IMR-90 (cell line): ENCODE results near the gene RPL36A. TPM values are rescaled to one million over a fixed set of nuclear protein-coding genes. Genes with fewer than 3 reads are reported as not detected.
A peak's percentile ranks its signal among the peaks of the same experiment; 100 is the strongest.

Experiments used
- ATAC-seq: fragments of 200-7000 bp; cut with Tn5 transposase; 2 replicates; pipeline ENCODE4 v1.9.1; 2020; ENCODE audit warnings: low read depth, mild to moderate bottlenecking, moderate library complexity
- BruUV-seq: library from RNA; stranded (reverse); fragments of 400-500 nt; replicated peaks from 2 replicates; lab custom pipeline; 2021; lab: Mats Ljungman, UMichigan
- CTCF ChIA-PET: fragments of 300-600 bp; formaldehyde crosslinking; extraction: SDS; loops from one replicate; lab custom pipeline; 2021; ENCODE audit warnings: antibody characterized with exemption; lab: Yijun Ruan, JAX
- POLR2A ChIA-PET: fragments of 300-600 bp; sonication (Branson Sonifier 250); formaldehyde crosslinking; loops from one replicate; lab custom pipeline; 2022; ENCODE audit warnings: antibody characterized with exemption; ENCODE audit not compliant: unreplicated experiment; lab: Charles Lee
- DNase-seq: peaks from one replicate; pipeline ENCODE4 v3.0.0; 2013
- H2AFZ ChIP-seq: replicated peaks from 2 replicates; pipeline ENCODE3; 2013; ENCODE audit warnings: low read length, mild to moderate bottlenecking; ENCODE audit not compliant: poor library complexity
- H2AK5ac ChIP-seq: 2 replicates; pipeline ENCODE4 v1.6.1; 2013; ENCODE audit warnings: low read depth, low read length, inconsistent platforms
- H2AK9ac ChIP-seq: replicated peaks from 2 replicates; pipeline ENCODE3; 2013; ENCODE audit warnings: mild to moderate bottlenecking, low read depth, low read length, moderate library complexity; ENCODE audit not compliant: poor library complexity
- H2BK120ac ChIP-seq: 2 replicates; pipeline ENCODE4 v1.6.1; 2013; ENCODE audit warnings: low read depth, low read length, inconsistent platforms
- H2BK15ac ChIP-seq: 3 replicates; pipeline ENCODE4 v1.6.1; 2013; ENCODE audit warnings: low read depth, low read length, inconsistent platforms
- H2BK20ac ChIP-seq: 2 replicates; pipeline ENCODE4 v1.6.1; 2013; ENCODE audit warnings: low read depth, mild to moderate bottlenecking, inconsistent platforms, low read length, moderate library complexity
- H2BK5ac ChIP-seq: 2 replicates; pipeline ENCODE4 v1.6.1; 2013; ENCODE audit warnings: mild to moderate bottlenecking, low read depth, low read length, inconsistent platforms; ENCODE audit not compliant: poor library complexity, severe bottlenecking
- H3K14ac ChIP-seq: replicated peaks from 2 replicates; pipeline ENCODE4 v1.6.1; 2013; ENCODE audit warnings: low read depth, low read length, inconsistent platforms
- H3K18ac ChIP-seq: 2 replicates; pipeline ENCODE4 v1.6.1; 2013; ENCODE audit warnings: low read depth, low read length, control low read depth
- H3K23ac ChIP-seq: 2 replicates; pipeline ENCODE4 v1.6.1; 2013; ENCODE audit warnings: low read depth, low read length, inconsistent platforms
- H3K27ac ChIP-seq: 2 replicates; pipeline ENCODE4 v1.5.1; 2013; ENCODE audit warnings: mild to moderate bottlenecking, control low read depth, low read length; ENCODE audit not compliant: insufficient read depth
- H3K27me3 ChIP-seq: 2 replicates; pipeline ENCODE4 v1.6.1; 2013; ENCODE audit warnings: low read length; ENCODE audit not compliant: control insufficient read depth, insufficient read depth
- H3K36me3 ChIP-seq: 2 replicates; pipeline ENCODE4 v1.6.1; 2013; ENCODE audit warnings: low read length, mixed read lengths; ENCODE audit not compliant: control insufficient read depth, insufficient read depth
- H3K4ac ChIP-seq: 2 replicates; pipeline ENCODE4 v1.6.1; 2013; ENCODE audit warnings: low read depth, low read length, inconsistent platforms
- H3K4me1 ChIP-seq: 2 replicates; pipeline ENCODE4 v1.6.1; 2013; ENCODE audit warnings: low read length, mixed read lengths; ENCODE audit not compliant: control insufficient read depth, insufficient read depth
- H3K4me2 ChIP-seq: 2 replicates; pipeline ENCODE4 v1.6.1; 2013; ENCODE audit warnings: low read depth, mild to moderate bottlenecking, control low read depth, low read length, moderate library complexity
- H3K4me3 ChIP-seq: 2 replicates; pipeline ENCODE4 v1.5.1; 2013; ENCODE audit warnings: low read depth, mild to moderate bottlenecking, control low read depth, low read length, moderate library complexity; ENCODE audit not compliant: insufficient read depth
- H3K56ac ChIP-seq: 2 replicates; pipeline ENCODE4 v1.6.1; 2013; ENCODE audit warnings: low read length, inconsistent platforms; ENCODE audit not compliant: insufficient read depth; ENCODE audit errors: extremely low read depth
- H3K79me1 ChIP-seq, 2 experiments: 2 replicates each; pipeline ENCODE4 v1.6.1; 2013; ENCODE audit warnings: low read length in 2 of 2, inconsistent platforms in 1 of 2, low read depth in 1 of 2
- H3K9ac ChIP-seq: 2 replicates; pipeline ENCODE4 v1.6.1; 2013; ENCODE audit warnings: low read depth, low read length, control low read depth
- H3K9me1 ChIP-seq: 2 replicates; pipeline ENCODE4 v1.6.1; 2013; ENCODE audit warnings: low read length, inconsistent platforms; ENCODE audit not compliant: insufficient read depth
- H3K9me3 ChIP-seq: 2 replicates; pipeline ENCODE4 v1.6.1; 2013; ENCODE audit warnings: low read length; ENCODE audit not compliant: control insufficient read depth, insufficient read depth
- H4K20me1 ChIP-seq: 2 replicates; pipeline ENCODE4 v1.6.1; 2013; ENCODE audit warnings: low read length, inconsistent platforms; ENCODE audit not compliant: insufficient read depth
- H4K5ac ChIP-seq: 2 replicates; pipeline ENCODE4 v1.6.1; 2013; ENCODE audit warnings: mild to moderate bottlenecking, low read depth, low read length, control low read depth
- H4K8ac ChIP-seq, 2 experiments: 2 replicates each; pipeline ENCODE4 v1.6.1; 2013; ENCODE audit warnings: low read depth in 2 of 2, low read length in 2 of 2, control low read depth in 1 of 2, inconsistent platforms in 1 of 2
- H4K91ac ChIP-seq: 2 replicates; pipeline ENCODE4 v1.6.1; 2013; ENCODE audit warnings: low read depth, low read length, inconsistent platforms; ENCODE audit not compliant: insufficient read depth
- BHLHE40 ChIP-seq: fragments of 150-350 bp; IDR thresholded peaks from 2 replicates; pipeline ENCODE4 v1.6.1; 2016; ENCODE audit warnings: mild to moderate bottlenecking, low read depth, low read length
- CEBPB ChIP-seq: IDR thresholded peaks from 2 replicates; pipeline ENCODE4 v1.6.1; 2012; ENCODE audit warnings: low read depth, low read length, improper control_type of control experiment
- CHD1 ChIP-seq: IDR thresholded peaks from 2 replicates; pipeline ENCODE4 v1.6.1; 2012; ENCODE audit warnings: low read depth, low read length, improper control_type of control experiment
- CTCF ChIP-seq: conservative IDR thresholded peaks from 2 replicates; pipeline ENCODE4 v1.5.1; 2012; ENCODE audit warnings: mild to moderate bottlenecking, low read depth, low read length, improper control_type of control experiment
- ELK1 ChIP-seq: fragments of 150-350 bp; IDR thresholded peaks from 2 replicates; pipeline ENCODE4 v1.6.1; 2016; ENCODE audit warnings: low read depth, mild to moderate bottlenecking, low read length, moderate library complexity, borderline replicate concordance
- FOS ChIP-seq: fragments of 150-350 bp; IDR thresholded peaks from 2 replicates; pipeline ENCODE4 v1.6.1; 2016; ENCODE audit warnings: low read depth, low read length
- MAFK ChIP-seq: IDR thresholded peaks from 2 replicates; pipeline ENCODE4 v1.6.1; 2012; ENCODE audit warnings: low read depth, low read length, improper control_type of control experiment
- MAZ ChIP-seq: IDR thresholded peaks from 2 replicates; pipeline ENCODE4 v1.6.1; 2012; ENCODE audit warnings: low read depth, mild to moderate bottlenecking, low read length, improper control_type of control experiment, moderate library complexity, borderline replicate concordance
- MXI1 ChIP-seq: IDR thresholded peaks from 2 replicates; pipeline ENCODE4 v1.6.1; 2012; ENCODE audit warnings: low read depth, mild to moderate bottlenecking, low read length, moderate library complexity, borderline replicate concordance
- NFE2L2 ChIP-seq: fragments of 150-350 bp; IDR thresholded peaks from 2 replicates; pipeline ENCODE4 v1.6.1; 2016; ENCODE audit warnings: low read depth, mild to moderate bottlenecking, low read length
- POLR2A ChIP-seq: IDR thresholded peaks from 2 replicates; pipeline ENCODE4 v1.6.1; 2012; ENCODE audit warnings: mild to moderate bottlenecking, low read depth, low read length
- RAD21 ChIP-seq: IDR thresholded peaks from 2 replicates; pipeline ENCODE4 v1.6.1; 2012; ENCODE audit warnings: low read length, improper control_type of control experiment
- RCOR1 ChIP-seq: IDR thresholded peaks from 2 replicates; pipeline ENCODE4 v1.6.1; 2012; ENCODE audit warnings: mild to moderate bottlenecking, low read length, improper control_type of control experiment; ENCODE audit not compliant: insufficient replicate concordance
- RFX5 ChIP-seq: IDR thresholded peaks from 2 replicates; pipeline ENCODE4 v1.8.0; 2012; ENCODE audit warnings: low read depth, mild to moderate bottlenecking, low read length, moderate library complexity
- SMC3 ChIP-seq: fragments of 150-350 bp; IDR thresholded peaks from 2 replicates; pipeline ENCODE4 v1.6.1; 2016; ENCODE audit warnings: low read depth, mild to moderate bottlenecking, antibody characterized with exemption, low read length, moderate library complexity
- WGBS, 2 experiments: methylation state at CpG; one replicate each; pipeline versions ENCODE4 v1.1.5 to v1.1.7; 2013; ENCODE audit warnings: missing lambda C conversion rate in 2 of 2; ENCODE audit not compliant: insufficient read length in 1 of 2; ENCODE audit errors: extremely low coverage in 2 of 2; 5-methylcytosine and 5-hydroxymethylcytosine counted together
- dilution Hi-C: fragments of 300-500 bp; cut with HindIII; formaldehyde crosslinking; loops from one replicate; pipeline ENCODE4 v1.14.3; 2018; ENCODE audit warnings: low sequenced_read_pairs; ENCODE audit not compliant: unreplicated experiment
- in situ Hi-C: fragments of 300-500 bp; cut with MboI; formaldehyde crosslinking; loops from 3 replicates; pipeline ENCODE4 v1.14.3; 2019; ENCODE audit warnings: low sequenced_read_pairs, inconsistent platforms, mixed read lengths
- intact Hi-C: fragments of 100-400 bp; cut with micrococcal nuclease; formaldehyde crosslinking; loops from 2 replicates; pipeline ENCODE4 v1.10.0; 2022
- polyA plus RNA-seq, 3 experiments: library from polyadenylated mRNA; depleted of rRNA; stranded (reverse); fragments of >200 nt; gene quantifications; 2 replicates each; pipeline ENCODE4 v1.2.3, GENCODE V29; 2012; ENCODE audit warnings: low replicate concordance in 1 of 3
- total RNA-seq: library from RNA; depleted of rRNA; stranded (reverse); fragments of >200 nt; gene quantifications from 2 replicates; pipeline ENCODE4 v1.2.3, GENCODE V29; 2012

The RPL36A gene
- total and polyA plus RNA-seq, 2 of the 4 experiments (the other 2 are of a cell fraction) = 677 to 2,412 TPM

GRCh38 chrX:101407167-101407747 lies 16.4 kb downstream of the RPL36A start:
- no peaks in the 10 kb centered on the region for H3K4me1 ChIP-seq
- no peak overlapping the region for H2AK5ac ChIP-seq
- no peak overlapping the region for H2BK15ac ChIP-seq
- H3K36me3 ChIP-seq = peaks cover 4% of the 10 kb centered on the region
- intact Hi-C loops (no loop called here), in situ Hi-C loops (no loop called here), dilution Hi-C loops (no loop called here)
- no peaks in the 10 kb centered on the region for H3K9me1 ChIP-seq
- H3K18ac ChIP-seq = no peak overlapping the region
- H3K14ac ChIP-seq = 0 out of 2 replicates have a peak overlapping the region, but pooled peaks have one; percentile 11
- peak overlapping the region; percentile 63 for H3K27ac ChIP-seq
- peaks cover 0 to 5% of the 10 kb centered on the region in 2 experiments; a peak in 1 of 4 replicates for H3K79me1 ChIP-seq
- peak overlapping the region; percentile 0; the same call in 1 of the 2 replicates for H4K5ac ChIP-seq
- peak overlapping the region; percentile 85 for H3K4me3 ChIP-seq
- peak overlapping the region; percentile 13; the same call in 1 of the 2 replicates for H4K91ac ChIP-seq
- POLR2A ChIA-PET = interaction anchor here (0.6 kb wide), 1 partner anchor 10 kb away, joined by 4 read pairs; no protein-coding TSS in a partner anchor
- H4K8ac ChIP-seq = peak overlapping the region in 1 of 2 experiments; percentile 6; a peak in 1 of 4 replicates
- H3K27me3 ChIP-seq = no peaks in the 10 kb centered on the region
- CTCF ChIA-PET = no interaction called here
- H2AK9ac ChIP-seq = peak overlapping the region; percentile 48
- H3K9ac ChIP-seq = peak overlapping the region; percentile 66
- no peak overlapping the region for H2BK20ac ChIP-seq
- DNase-seq = no peak
- peak overlapping the region; percentile 13; the same call in 1 of the 2 replicates for H3K4ac ChIP-seq
- peaks cover 6% of the 10 kb centered on the region; the same call in 1 of the 2 replicates for H4K20me1 ChIP-seq
- peak overlapping the region; percentile 65 for H3K56ac ChIP-seq
- no peaks in the 10 kb centered on the region for H3K9me3 ChIP-seq
- no CpG with 5 or more reads among the region's 15 CpGs for WGBS, 2 experiments
- peak overlapping the region; percentile 68 for H3K23ac ChIP-seq
- peak overlapping the region; percentile 44 for H2BK5ac ChIP-seq
- BruUV-seq = TSS peak; percentile 89
- peak; percentile 13; the same call in 1 of the 2 replicates for ATAC-seq
- peak overlapping the region; percentile 93 for H2AFZ ChIP-seq
- peak overlapping the region; percentile 56 for H3K4me2 ChIP-seq
- H2BK120ac ChIP-seq = 0 out of 2 replicates have a peak overlapping the region, but pooled peaks have one; percentile 37
- TF ChIP-seq FOS = no peak
- no peak for TF ChIP-seq CEBPB
- TF ChIP-seq MXI1 = no peak
- TF ChIP-seq NFE2L2 = no peak
- no peak for TF ChIP-seq BHLHE40
- no peak for TF ChIP-seq POLR2A
- no peak for TF ChIP-seq SMC3
- TF ChIP-seq RCOR1 = no peak
- no peak for TF ChIP-seq RAD21
- TF ChIP-seq MAZ = no peak
- no peak for TF ChIP-seq CTCF
- TF ChIP-seq MAFK = no peak
- TF ChIP-seq ELK1 = no peak
- TF ChIP-seq CHD1 = no peak
- no peak for TF ChIP-seq RFX5
